ENCODE data around the gene ITPA. TPM values are rescaled to one million over a fixed set of nuclear protein-coding genes. Genes with fewer than 3 reads are reported as not detected.

The ITPA gene
- total and polyA plus RNA-seq, 2 of the 13 experiments (the other 11 are each of a cell fraction or from before 2014, with no cell fraction given) = 60.1 to 103 TPM

DNA sequence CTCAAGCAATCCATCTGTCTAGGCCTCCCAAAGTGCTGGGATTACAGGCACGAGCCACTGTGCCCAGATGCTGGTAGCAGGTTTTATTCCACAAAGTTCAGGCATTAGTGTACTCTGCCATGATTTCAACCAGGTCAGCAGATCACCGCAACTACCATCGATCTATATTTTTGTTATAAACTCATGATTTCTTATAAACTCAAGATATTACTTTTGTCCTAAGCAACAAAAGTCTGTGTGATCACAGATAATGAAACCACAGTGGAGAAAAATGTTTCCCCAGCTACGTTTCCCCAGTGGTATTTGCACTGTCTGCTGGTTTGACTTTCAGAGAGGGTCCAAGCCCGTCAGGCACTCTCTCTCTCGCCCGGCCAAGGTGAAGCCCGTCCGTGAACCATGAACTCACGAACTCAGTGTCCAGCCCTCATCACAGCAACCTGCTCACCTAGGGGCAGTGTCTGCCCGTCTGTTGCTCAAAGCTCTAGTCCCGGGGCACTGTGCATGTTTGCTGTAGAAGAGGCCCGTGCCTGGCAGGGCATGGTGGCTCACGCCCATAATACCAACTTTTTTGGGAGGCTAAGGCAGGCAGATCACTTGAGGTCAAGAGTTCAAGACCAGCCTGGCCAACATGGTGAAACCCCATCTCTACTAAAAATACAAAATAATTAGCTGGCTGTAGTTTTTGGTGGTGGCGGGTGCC is 22.7 kb downstream of the ITPA start (continued):
- no peak for TF ChIP-seq ZNF34 (CRISPR knock-in tag; IDR thresholded peaks at IDR 0.05; ENCODE audit: borderline replicate concordance)
- TF ChIP-seq, protein P1, sequence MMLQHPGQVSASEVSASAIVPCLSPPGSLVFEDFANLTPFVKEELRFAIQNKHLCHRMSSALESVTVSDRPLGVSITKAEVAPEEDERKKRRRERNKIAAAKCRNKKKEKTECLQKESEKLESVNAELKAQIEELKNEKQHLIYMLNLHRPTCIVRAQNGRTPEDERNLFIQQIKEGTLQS (CRISPR knock-in tag; IDR thresholded peaks at IDR 0.05) = no peak
- TF ChIP-seq ZNF670 (CRISPR knock-in tag; IDR thresholded peaks at IDR 0.05; ENCODE audit: borderline replicate concordance) = peak; percentile 88; the same call in 1 of the 2 replicates
- TF ChIP-seq, protein P2, sequence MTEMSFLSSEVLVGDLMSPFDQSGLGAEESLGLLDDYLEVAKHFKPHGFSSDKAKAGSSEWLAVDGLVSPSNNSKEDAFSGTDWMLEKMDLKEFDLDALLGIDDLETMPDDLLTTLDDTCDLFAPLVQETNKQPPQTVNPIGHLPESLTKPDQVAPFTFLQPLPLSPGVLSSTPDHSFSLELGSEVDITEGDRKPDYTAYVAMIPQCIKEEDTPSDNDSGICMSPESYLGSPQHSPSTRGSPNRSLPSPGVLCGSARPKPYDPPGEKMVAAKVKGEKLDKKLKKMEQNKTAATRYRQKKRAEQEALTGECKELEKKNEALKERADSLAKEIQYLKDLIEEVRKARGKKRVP (CRISPR knock-in tag; IDR thresholded peaks at IDR 0.05) = peak in 1 of 2 experiments; percentile 2; a peak in 1 of 4 replicates
- TF ChIP-seq, protein P3, sequence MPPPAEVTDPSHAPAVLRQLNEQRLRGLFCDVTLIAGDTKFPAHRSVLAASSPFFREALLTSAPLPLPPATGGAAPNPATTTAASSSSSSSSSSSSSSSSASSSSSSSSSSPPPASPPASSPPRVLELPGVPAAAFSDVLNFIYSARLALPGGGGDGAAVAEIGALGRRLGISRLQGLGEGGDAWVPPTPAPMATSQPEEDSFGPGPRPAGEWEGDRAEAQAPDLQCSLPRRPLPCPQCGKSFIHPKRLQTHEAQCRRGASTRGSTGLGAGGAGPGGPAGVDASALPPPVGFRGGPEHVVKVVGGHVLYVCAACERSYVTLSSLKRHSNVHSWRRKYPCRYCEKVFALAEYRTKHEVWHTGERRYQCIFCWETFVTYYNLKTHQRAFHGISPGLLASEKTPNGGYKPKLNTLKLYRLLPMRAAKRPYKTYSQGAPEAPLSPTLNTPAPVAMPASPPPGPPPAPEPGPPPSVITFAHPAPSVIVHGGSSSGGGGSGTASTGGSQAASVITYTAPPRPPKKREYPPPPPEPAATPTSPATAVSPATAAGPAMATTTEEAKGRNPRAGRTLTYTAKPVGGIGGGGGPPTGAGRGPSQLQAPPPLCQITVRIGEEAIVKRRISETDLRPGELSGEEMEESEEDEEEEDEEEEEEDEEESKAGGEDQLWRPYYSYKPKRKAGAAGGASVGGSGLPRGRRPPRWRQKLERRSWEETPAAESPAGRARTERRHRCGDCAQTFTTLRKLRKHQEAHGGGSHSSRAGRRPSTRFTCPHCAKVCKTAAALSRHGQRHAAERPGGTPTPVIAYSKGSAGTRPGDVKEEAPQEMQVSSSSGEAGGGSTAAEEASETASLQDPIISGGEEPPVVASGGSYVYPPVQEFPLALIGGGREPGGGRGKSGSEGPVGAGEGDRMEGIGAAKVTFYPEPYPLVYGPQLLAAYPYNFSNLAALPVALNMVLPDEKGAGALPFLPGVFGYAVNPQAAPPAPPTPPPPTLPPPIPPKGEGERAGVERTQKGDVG (CRISPR knock-in tag; IDR thresholded peaks at IDR 0.05; ENCODE audit: borderline replicate concordance) = no peak
- TF ChIP-seq NR2F1 (CRISPR knock-in tag; IDR thresholded peaks at IDR 0.05) = peak; percentile 34 to 67; a peak in 3 of 4 replicates
- TF ChIP-seq ETV5 (CRISPR knock-in tag; IDR thresholded peaks at IDR 0.05; ENCODE audit: borderline replicate concordance) = peak; percentile 51
- TF ChIP-seq, protein P4, sequence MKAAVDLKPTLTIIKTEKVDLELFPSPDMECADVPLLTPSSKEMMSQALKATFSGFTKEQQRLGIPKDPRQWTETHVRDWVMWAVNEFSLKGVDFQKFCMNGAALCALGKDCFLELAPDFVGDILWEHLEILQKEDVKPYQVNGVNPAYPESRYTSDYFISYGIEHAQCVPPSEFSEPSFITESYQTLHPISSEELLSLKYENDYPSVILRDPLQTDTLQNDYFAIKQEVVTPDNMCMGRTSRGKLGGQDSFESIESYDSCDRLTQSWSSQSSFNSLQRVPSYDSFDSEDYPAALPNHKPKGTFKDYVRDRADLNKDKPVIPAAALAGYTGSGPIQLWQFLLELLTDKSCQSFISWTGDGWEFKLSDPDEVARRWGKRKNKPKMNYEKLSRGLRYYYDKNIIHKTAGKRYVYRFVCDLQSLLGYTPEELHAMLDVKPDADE (CRISPR knock-in tag; IDR thresholded peaks at IDR 0.05) = no peak
- TF ChIP-seq, protein P5, sequence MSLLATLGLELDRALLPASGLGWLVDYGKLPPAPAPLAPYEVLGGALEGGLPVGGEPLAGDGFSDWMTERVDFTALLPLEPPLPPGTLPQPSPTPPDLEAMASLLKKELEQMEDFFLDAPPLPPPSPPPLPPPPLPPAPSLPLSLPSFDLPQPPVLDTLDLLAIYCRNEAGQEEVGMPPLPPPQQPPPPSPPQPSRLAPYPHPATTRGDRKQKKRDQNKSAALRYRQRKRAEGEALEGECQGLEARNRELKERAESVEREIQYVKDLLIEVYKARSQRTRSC (CRISPR knock-in tag; IDR thresholded peaks at IDR 0.05; ENCODE audit: low read depth) = no peak
- TF ChIP-seq, protein P6, sequence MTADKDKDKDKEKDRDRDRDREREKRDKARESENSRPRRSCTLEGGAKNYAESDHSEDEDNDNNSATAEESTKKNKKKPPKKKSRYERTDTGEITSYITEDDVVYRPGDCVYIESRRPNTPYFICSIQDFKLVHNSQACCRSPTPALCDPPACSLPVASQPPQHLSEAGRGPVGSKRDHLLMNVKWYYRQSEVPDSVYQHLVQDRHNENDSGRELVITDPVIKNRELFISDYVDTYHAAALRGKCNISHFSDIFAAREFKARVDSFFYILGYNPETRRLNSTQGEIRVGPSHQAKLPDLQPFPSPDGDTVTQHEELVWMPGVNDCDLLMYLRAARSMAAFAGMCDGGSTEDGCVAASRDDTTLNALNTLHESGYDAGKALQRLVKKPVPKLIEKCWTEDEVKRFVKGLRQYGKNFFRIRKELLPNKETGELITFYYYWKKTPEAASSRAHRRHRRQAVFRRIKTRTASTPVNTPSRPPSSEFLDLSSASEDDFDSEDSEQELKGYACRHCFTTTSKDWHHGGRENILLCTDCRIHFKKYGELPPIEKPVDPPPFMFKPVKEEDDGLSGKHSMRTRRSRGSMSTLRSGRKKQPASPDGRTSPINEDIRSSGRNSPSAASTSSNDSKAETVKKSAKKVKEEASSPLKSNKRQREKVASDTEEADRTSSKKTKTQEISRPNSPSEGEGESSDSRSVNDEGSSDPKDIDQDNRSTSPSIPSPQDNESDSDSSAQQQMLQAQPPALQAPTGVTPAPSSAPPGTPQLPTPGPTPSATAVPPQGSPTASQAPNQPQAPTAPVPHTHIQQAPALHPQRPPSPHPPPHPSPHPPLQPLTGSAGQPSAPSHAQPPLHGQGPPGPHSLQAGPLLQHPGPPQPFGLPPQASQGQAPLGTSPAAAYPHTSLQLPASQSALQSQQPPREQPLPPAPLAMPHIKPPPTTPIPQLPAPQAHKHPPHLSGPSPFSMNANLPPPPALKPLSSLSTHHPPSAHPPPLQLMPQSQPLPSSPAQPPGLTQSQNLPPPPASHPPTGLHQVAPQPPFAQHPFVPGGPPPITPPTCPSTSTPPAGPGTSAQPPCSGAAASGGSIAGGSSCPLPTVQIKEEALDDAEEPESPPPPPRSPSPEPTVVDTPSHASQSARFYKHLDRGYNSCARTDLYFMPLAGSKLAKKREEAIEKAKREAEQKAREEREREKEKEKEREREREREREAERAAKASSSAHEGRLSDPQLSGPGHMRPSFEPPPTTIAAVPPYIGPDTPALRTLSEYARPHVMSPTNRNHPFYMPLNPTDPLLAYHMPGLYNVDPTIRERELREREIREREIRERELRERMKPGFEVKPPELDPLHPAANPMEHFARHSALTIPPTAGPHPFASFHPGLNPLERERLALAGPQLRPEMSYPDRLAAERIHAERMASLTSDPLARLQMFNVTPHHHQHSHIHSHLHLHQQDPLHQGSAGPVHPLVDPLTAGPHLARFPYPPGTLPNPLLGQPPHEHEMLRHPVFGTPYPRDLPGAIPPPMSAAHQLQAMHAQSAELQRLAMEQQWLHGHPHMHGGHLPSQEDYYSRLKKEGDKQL (CRISPR knock-in tag; IDR thresholded peaks at IDR 0.05; ENCODE audit: low read depth) = peak; percentile 26; the same call in 1 of the 2 replicates
- TF ChIP-seq, protein P7, sequence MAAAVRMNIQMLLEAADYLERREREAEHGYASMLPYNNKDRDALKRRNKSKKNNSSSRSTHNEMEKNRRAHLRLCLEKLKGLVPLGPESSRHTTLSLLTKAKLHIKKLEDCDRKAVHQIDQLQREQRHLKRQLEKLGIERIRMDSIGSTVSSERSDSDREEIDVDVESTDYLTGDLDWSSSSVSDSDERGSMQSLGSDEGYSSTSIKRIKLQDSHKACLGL (CRISPR knock-in tag; IDR thresholded peaks at IDR 0.05) = no peak
- TF ChIP-seq BHLHE40 (IDR thresholded peaks at IDR 0.05; ENCODE audit: low read length) = no peak
- no peak; the same call in 1 of the 2 replicates for TF ChIP-seq RNF2 (conservative IDR thresholded peaks at IDR 0.05; ENCODE audit: low read depth)
- no peak for TF ChIP-seq RBFOX2 (IDR thresholded peaks at IDR 0.05; ENCODE audit: low read depth, low read length)
- no peak for TF ChIP-seq SRF (IDR thresholded peaks at IDR 0.05; ENCODE audit: low read depth, low read length)

Data from HepG2 (cell line).